Superior temporal gyrus (tissue), 1 donor: ENCODE data around the gene MEF2A.
A peak's percentile ranks its signal among the peaks of the same experiment; 100 is the strongest.
"Not testable (repeated sequence)": the region's sequence is repeated elsewhere in the genome, so short reads cannot be mapped to it uniquely, and the experiment has no call there.

Experiments
- DNase-seq: peaks from one replicate; pipeline ENCODE4 v3.0.0-alpha.2; 2016; ENCODE audit errors: extremely low spot score

MEF2A gene

GRCh38 chr15:99729327-99729726 is 163.5 kb downstream of the MEF2A start:
- DNase-seq, result no peak

DNA sequence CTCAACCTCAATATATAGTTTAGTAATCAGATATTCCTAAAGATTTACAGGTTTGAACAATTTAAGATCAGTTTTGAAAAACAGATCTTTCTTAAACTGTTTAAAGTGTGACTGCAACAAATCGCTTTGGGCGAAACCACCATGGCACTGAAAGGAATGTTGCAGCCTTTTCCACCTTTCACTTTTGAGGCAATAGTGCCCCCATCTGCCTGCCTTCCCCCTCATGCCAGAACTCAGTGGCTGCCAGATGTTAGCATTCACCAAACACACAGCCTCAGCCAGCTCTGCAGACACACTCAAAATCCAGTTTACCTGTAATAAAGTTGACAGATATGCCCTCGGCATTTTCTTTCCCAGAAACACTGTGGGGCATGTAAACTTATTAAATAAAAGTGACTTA is 164.1 kb downstream of the MEF2A start:
- peak; percentile 76 for DNase-seq

- peak; percentile 49 for DNase-seq
Observed at GRCh38 chr15:99731336-99732123, 165.7 kb downstream of the MEF2A start.

GRCh38 chr15:99732124-99732750 is 166.5 kb downstream of the MEF2A start:
- DNase-seq, result no peak

GRCh38 chr15:99732751-99733267 is 167.0 kb downstream of the MEF2A start:
- DNase-seq, result no peak

DNA sequence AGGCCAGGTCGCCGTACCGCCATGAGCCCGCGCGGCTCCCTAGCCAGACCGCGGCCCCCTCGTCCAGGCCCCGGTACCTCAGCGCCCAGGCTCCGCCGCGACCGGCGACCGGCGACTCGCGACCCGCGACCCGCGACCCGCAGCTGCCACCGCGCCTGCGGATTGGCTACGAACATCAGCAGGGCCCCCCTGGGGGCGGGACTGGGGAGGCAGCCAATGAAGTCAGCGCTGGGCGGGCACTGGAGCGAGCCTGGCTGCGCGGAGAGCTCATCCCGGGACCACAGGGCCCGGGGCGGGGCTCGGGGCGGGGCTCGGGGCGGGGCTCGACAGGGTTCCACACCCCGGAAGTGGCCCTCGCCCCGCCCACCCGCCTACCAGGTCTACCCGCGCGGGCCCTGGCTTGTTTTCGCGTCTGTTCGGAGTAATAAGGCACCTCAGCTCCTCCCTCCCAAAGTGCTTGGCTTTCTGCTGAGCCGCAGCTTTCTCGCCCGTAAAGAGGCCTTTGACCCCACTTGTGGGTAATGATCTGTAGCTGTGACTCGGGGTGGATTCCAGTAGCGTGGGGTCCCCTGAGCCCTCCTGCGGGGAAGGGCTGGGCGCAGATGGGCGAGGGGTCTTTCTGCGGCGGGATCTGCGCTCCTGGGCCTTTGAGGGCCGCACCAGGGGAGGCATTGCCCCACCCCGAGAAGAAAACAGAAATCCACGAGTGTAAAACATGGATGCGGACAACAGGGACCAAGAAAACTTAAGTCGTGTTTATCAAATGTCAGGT is 167.7 kb downstream of the MEF2A start, which contains the start of gene LYSMD4:
LYSMD4 (minus strand) TSS at position 170 of the 772 bp plus-strand sequence. CDS start 1,438 bp downstream, outside the sequence.
- peak; percentile 96 for DNase-seq

DNA sequence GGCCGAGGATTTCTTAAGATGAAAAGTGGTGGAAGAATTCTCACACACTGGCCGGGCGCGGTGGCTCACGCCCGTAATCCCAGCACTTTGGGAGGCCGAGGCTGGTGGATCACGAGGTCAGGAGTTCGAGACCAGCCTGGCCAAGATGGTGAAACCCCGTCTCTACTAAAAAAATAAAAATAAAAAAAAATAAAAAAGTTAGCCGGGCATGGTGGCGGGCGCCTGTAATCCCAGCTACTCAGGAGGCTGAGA is 168.2 kb downstream of the MEF2A start:
- DNase-seq, result not testable (repeated sequence)

- no peak for DNase-seq
Observed at GRCh38 chr15:99734575-99734974, 168.8 kb downstream of the MEF2A start.

GRCh38 chr15:99735868-99736267 is 170.1 kb downstream of the MEF2A start:
- no peak for DNase-seq

GRCh38 chr15:99736702-99737101 is 170.9 kb downstream of the MEF2A start:
- no peak for DNase-seq

GRCh38 chr15:99738021-99738847 is 172.4 kb downstream of the MEF2A start:
- DNase-seq, result no peak

- DNase-seq, result no peak
Observed at GRCh38 chr15:99741835-99742234, 176.1 kb downstream of the MEF2A start.

GRCh38 chr15:99744142-99744541 is 178.4 kb downstream of the MEF2A start:
- DNase-seq, result no peak

GRCh38 chr15:99745370-99746086 is 179.7 kb downstream of the MEF2A start:
- no peak for DNase-seq

- no peak for DNase-seq
Observed at GRCh38 chr15:99749386-99749785, 183.6 kb downstream of the MEF2A start.

GRCh38 chr15:99750326-99750725 is 184.5 kb downstream of the MEF2A start:
- DNase-seq, result not testable (repeated sequence)

DNA sequence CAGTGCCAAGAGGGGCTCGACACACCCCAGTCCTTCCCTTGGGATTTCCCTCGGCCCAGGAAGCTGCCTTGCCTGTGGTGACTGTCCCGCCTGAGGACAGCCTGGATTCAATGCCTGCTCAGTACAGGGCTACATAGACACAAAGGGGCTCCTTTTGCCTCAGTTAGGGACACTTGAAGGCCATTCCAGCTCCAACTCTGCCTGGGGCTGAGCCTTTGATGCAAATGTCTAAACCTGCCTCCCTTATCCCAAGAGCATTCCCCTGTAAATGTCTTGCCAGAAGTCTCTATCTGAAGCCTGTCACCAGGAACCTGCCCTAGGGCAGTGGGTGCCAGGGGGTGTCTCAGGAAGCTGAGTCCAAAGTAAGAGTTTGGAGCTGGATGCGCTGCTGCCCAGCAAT is 186.8 kb downstream of the MEF2A start:
- no peak for DNase-seq

DNA sequence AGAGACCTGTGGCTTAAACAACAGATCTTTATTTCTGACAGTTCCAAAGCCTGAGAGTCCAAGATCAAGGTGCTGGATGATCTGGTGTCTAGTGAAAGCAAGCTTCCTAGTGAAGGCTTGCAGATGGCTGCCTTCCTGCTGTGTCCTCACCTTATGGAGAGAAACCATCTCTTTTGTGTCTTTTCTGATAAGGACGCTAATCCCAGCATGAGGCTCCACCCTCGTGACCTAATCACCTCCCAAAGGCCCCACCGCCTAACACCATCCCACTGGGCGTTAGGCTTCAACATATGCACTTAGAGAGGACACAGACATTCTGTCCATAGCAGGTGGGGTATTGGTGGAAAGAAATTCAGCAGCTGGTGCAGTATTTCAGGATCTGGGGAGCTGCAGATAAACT is 187.3 kb downstream of the MEF2A start:
- no peak for DNase-seq

DNA sequence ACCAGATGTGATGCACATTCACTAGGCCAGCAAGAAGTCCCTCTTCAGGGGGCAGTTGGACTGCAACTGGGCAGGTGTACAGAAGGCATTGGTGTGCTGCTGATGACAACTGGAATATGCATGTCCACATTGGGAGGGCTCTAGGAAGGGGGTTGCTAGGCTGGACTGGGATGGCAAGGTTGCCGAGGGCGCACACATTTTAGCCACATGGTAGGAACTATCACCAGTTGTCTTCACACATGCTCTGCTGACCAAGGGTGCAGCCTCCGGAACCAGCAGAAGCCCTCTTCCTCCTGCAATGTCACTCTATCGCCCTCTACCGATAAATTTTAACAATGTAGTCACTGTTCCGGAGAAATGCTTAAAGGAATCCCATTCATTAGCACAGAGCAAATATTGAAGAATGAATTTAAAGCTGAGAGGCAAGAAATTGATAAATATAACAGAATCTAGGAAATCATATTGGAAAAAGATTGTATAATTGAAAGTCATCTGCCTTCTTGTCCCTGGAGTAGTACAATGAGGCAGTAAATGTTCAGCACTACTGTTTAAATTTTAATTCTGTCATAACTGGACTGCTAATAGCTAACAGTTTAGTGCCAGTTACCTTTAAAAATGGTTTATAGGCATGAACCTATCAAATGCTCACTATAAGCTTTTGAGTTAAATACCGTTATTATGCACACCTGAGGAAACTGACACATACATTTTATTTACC is 190.1 kb downstream of the MEF2A start:
- peak; percentile 95 for DNase-seq

- no peak for DNase-seq
Observed at GRCh38 chr15:99762288-99762687, 196.5 kb downstream of the MEF2A start.
